ENCODE data around the gene COG1. TPM values are rescaled to one million over a fixed set of nuclear protein-coding genes. Genes with fewer than 3 reads are reported as not detected.

COG1 gene
- polyA plus RNA-seq, 3 donors = 47.4 to 67.8 (median 49.3) TPM

DNA sequence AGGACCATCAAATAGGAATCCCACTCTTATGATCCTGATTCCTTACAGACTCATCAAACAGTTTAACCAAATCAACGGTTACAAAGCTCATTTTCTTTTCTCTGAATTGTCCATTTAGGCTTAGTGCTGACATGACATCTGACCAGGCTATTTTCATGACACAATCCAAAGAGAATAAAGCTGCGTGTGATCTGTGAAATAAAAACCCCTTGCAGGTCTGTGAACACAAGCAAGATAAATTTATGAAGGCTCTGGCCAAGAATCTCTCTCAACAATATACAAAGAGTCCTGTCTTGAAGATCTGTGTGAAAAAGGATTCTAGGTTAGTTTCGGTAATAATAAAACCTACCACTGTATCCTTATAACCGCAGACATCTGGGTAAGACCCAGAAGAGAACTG, 22.0 kb downstream of the COG1 start:
- no peak for DNase-seq (ENCODE audit: extremely low read depth in 1 of 11, low read depth in 9 of 11, low spot score in 4 of 11)

DNA sequence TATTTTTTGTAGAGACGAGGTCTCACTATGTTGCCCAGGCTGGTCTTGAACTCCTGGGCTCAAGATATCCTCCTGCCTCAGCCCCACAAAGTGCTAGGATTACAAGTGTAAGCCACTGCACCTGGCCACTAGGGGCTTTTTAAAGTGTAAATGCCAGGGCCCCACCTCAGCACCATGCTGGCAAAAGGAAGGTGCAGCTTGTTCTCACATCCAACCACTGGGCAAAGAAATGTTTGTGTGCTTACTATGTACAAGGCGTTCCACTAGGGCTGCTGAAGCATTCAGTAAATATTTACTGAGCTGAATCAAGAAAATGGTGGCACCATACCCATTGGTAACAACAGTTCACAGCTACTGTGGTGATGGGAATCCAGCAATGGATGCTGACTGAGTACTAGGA, 22.6 kb downstream of the COG1 start:
- DNase-seq (ENCODE audit: extremely low read depth in 1 of 11, low read depth in 9 of 11, low spot score in 4 of 11) = no peak

DNA sequence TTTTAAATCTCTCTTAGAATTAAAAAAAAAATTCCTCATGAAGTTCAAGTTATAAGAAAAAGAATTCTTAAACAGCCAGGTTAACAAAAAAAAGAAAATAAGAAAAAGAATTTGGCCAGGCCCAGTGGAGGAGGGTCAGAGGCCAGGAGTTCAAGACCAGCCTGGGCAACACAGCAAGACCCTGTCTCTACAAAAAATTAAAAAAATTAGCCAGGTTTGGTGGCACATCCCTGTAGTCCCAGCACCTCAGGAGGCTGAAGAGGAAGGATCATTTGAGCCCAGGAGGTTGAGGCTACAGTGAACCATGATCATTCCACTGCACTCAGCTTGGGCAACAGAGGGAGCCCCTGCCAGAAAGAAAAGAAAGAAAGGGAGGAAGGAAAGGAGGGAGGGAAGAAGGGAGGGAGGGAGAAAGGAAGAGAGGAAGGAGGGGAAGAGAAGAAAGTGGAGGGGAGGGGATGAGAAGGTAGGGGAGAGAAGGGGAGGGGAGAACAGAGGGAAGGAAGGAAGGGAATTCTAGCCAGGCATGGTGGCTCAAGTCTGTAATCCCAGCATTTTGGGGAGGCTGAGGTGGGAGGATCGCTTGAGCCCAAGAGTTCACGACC, 30.9 kb downstream of the COG1 start:
- no peak for DNase-seq (ENCODE audit: extremely low read depth in 1 of 11, low read depth in 9 of 11, low spot score in 4 of 11)

DNA sequence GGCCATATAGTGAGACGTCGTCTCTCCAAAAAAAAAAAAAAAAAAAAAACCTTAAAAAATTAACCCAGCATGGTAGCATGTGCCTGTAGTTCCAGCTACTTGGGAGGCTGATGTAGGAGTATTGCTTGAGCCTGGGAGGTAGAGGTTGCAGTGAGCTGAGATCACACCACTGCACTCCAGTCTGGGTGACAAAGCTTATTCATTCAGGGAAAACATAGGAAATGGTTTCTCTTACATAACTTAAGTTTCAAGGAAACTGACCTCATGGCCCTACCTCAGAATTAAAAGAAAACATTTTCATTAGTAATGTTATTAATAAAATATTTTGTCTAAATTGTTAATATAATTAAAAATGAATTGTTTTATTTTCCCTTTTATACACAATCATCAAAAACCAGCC, 31.4 kb downstream of the COG1 start:
- no peak for DNase-seq (ENCODE audit: extremely low read depth in 1 of 11, low read depth in 9 of 11, low spot score in 4 of 11)

DNA sequence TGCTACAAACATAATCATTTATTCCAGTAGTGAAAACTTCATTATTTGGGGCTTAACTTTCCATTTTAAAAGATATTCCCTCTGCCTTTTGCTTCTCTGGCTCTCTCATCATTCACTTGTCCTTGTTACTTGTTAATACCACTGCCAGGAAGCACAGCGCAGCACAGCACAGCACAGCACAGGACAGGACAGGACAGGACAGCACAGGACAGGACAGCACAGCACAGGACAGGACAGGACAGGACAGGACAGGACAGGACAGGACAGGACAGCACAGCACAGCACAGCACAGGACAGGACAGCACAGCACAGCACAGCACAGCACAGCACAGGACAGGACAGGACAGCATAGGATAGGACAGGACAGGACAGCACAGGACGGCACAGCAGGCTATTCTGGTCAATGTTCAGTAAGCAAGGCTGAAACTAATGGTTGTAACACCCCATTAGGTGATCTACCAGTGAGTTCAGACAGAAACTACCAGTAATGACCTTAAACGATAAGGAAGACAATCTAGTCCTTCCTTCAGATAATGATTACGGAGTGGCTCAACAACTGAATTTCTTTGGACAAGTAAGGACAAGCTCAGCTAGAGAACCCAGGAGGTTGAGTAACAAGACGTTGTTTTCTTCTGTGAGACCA, 31.9 kb downstream of the COG1 start:
- no peak for DNase-seq (ENCODE audit: extremely low read depth in 1 of 11, low read depth in 9 of 11, low spot score in 4 of 11)

GRCh38 chr17:73226556-73227172, 33.8 kb downstream of the COG1 start:
- DNase-seq (ENCODE audit: extremely low read depth in 1 of 11, low read depth in 9 of 11, low spot score in 4 of 11) = no peak

GRCh38 chr17:73227379-73227778, 34.5 kb downstream of the COG1 start:
- no peak for DNase-seq (ENCODE audit: extremely low read depth in 1 of 11, low read depth in 9 of 11, low spot score in 4 of 11)

- no peak for DNase-seq (ENCODE audit: extremely low read depth in 1 of 11, low read depth in 9 of 11, low spot score in 4 of 11)
Measured at GRCh38 chr17:73227944-73228343, 35.1 kb downstream of the COG1 start.

DNA sequence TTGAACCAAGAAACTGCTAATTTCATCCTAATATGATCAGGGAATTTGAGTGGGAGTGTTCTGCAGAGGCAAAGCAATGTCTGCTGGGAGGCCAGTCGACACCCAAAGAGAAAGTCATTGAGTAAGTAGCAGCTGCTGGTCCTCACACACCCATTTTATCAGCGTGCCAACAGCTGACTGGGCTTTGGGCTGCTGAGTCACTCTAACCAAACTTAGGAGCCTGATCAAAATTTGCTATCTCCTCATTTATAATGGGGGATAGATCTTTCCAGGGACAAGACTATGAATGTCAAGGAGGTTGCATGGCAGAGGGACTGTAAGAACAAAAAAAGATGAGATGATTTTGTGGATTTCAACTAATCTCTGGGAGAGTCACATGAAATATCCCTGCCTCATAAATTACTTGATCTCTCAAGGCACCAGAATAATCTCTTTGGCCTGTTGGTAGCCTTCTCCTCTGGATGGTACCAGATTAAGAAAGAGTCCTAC, 35.9 kb downstream of the COG1 start:
- DNase-seq (ENCODE audit: extremely low read depth in 1 of 11, low read depth in 9 of 11, low spot score in 4 of 11) = no peak

DNA sequence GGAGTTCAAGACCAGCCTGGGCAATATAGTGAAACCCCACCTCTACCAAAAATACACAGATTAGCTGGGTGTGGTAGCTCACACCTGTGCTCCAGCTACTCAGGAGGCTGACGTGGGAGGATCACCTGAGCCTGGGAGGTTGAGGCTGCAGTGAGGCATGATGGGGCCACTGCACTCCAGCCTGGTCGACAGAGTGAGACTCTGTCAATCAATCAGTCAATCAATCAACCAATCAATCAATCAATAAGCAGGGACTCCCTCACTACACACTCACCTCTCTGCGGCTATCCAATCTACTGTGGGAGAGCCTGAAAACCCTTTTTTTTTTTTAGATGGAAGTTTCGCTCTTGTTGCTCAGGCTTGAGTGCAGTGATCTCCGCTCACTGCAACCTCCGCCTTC, 37.2 kb downstream of the COG1 start:
- no peak for DNase-seq (ENCODE audit: extremely low read depth in 1 of 11, low read depth in 9 of 11, low spot score in 4 of 11)

GRCh38 chr17:73231395-73231794, 38.5 kb downstream of the COG1 start:
- DNase-seq (ENCODE audit: extremely low read depth in 1 of 11, low read depth in 9 of 11, low spot score in 4 of 11) = no peak

- peak; percentile 89 to 95 (median 93) for DNase-seq (ENCODE audit: extremely low read depth in 1 of 11, low read depth in 9 of 11, low spot score in 4 of 11)
Measured at GRCh38 chr17:73231841-73232586, 39.2 kb downstream of the COG1 start.

GRCh38 chr17:73232587-73233373, 39.9 kb downstream of the COG1 start:
- no peak for DNase-seq (ENCODE audit: extremely low read depth in 1 of 11, low read depth in 9 of 11, low spot score in 4 of 11)

DNA sequence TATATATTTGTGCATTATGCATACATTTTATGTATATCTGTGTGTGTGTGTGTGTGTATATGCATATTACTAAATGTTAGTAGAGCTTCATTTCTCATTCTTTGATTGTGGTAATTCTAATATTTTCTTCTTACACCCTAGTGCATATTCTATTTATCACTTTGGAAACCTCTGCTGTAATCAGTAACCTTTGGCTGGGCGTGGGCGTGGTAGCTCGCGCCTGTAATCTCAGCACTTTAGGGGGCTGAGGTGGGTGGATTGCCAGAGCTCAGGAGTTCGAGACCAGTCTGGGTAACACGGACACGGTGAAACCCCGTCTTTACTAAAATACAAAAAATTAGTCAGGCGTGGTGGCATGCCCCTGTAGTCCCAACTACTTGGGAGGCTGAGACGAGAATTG, 41.9 kb downstream of the COG1 start:
- DNase-seq (ENCODE audit: extremely low read depth in 1 of 11, low read depth in 9 of 11, low spot score in 4 of 11) = no peak

- no peak for DNase-seq (ENCODE audit: extremely low read depth in 1 of 11, low read depth in 9 of 11, low spot score in 4 of 11)
Measured at GRCh38 chr17:73237714-73238113, 44.9 kb downstream of the COG1 start.

GRCh38 chr17:73240561-73240960, 47.7 kb downstream of the COG1 start:
- no peak for DNase-seq (ENCODE audit: extremely low read depth in 1 of 11, low read depth in 9 of 11, low spot score in 4 of 11)

GRCh38 chr17:73247726-73248125, 54.9 kb downstream of the COG1 start:
- DNase-seq (ENCODE audit: extremely low read depth in 1 of 11, low read depth in 9 of 11, low spot score in 4 of 11) = no peak

- no peak for DNase-seq (ENCODE audit: extremely low read depth in 1 of 11, low read depth in 9 of 11, low spot score in 4 of 11)
Measured at GRCh38 chr17:73248532-73248931, 55.7 kb downstream of the COG1 start.

- DNase-seq (ENCODE audit: extremely low read depth in 1 of 11, low read depth in 9 of 11, low spot score in 4 of 11) = no peak
Measured at GRCh38 chr17:73249700-73250099, 56.8 kb downstream of the COG1 start.
